SHP77 (cell line): Measurements from ENCODE around the gene GADD45B.
A peak's percentile ranks its signal among the peaks of the same experiment; 100 is the strongest.
"Not testable (repeated sequence)": the region's sequence is repeated elsewhere in the genome, so short reads cannot be mapped to it uniquely, and the experiment has no call there.

Experiments used
- DNase-seq, 2 experiments: peaks; one replicate each; lab custom pipeline; 2025; lab: John Stamatoyannopoulos, UW

GADD45B gene

GRCh38 chr19:2444251-2445002 lies 31.5 kb upstream of the GADD45B start:
- DNase-seq: no peak

- DNase-seq: peak; percentile 81 to 93
Observed at GRCh38 chr19:2446381-2446780, 29.5 kb upstream of the GADD45B start.

DNA sequence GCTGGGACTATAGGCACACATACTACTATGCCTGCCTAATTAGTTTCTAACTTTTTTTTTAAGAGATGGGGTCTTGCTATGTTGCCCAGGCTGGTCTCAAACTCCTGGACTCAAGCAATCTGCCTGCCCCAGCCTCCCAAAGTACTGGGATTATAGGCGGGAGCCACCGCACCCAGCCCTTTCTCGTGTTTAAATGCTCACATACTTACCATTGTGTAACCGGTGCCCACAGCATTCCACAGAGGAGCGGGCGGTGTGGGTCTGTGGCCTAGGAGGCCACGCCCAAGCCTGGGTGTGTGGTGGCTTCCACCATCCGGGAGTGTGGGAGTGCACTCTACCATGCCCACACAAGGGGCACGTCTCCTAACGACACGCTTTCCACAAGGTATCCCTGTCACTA lies 26.9 kb upstream of the GADD45B start:
- no peak for DNase-seq

- no peak for DNase-seq
Observed at GRCh38 chr19:2451138-2451537, 24.8 kb upstream of the GADD45B start.

- no peak for DNase-seq
Observed at GRCh38 chr19:2451741-2452140, 24.2 kb upstream of the GADD45B start.

DNA sequence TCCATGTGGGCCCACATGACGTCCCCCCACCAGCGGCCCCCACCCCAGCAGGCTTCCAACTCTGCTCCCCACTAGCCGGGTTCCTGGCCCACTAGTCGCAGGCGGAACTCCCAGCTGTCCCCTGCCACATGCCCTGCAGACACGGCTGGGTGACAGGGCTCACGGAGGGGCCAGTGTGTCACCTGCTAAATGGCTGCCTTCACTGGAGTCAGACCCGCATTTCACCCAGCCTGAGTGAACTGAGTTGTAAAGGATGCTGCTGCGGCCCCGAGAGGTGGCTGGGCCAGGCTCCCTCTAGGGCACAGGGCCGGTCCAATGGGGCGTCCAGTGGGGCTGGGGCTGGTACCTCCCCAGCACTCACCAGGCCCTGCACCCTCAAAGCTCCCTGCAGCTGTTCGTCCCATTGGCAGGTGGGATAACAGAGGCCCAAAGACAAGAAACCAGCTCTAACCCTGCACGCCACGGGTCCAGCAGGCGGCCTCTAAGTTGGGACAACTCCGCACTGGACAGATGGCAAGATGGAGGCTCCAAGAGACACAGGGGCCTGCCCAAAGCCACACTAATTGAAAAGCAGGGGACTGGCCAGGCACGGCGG lies 22.4 kb upstream of the GADD45B start:
- DNase-seq: no peak

DNA sequence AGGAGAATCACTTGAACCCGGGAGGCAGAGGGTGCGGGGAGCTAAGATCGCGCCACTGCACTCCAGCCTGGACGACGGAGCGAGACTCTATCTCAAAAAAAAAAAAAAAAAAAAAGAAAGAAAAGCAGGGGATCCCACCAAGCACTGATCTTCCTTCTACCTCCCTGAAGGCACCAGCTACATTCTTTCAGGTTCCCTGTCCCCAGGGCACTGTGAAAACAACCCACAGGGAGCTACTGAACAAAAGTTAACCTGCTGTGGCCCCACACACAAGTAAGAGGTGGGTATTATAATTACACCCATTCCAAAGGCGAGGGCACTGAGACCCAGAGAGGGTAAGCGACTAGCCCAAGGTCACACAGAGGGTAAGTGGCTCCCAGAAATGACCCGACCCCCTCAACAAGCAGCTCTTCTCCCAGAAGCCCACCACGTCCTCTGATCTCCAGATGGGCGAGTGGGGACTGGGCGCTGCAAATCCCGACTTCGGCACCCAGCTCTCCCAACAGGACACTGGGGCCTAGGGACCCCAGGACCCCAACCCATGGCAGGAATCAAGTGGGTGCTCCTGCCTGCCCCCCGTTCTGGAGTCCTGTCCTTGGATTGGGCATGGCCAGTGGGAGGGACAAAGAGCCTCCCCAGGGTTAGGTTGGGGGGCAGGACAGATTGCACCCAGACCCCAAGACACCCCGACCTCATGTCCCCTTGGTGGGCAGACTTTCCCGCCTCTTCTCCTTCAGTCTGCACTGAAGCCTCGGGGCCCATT lies 21.5 kb upstream of the GADD45B start:
- DNase-seq: no peak

GRCh38 chr19:2454962-2455850 lies 20.7 kb upstream of the GADD45B start:
- DNase-seq: no peak

DNA sequence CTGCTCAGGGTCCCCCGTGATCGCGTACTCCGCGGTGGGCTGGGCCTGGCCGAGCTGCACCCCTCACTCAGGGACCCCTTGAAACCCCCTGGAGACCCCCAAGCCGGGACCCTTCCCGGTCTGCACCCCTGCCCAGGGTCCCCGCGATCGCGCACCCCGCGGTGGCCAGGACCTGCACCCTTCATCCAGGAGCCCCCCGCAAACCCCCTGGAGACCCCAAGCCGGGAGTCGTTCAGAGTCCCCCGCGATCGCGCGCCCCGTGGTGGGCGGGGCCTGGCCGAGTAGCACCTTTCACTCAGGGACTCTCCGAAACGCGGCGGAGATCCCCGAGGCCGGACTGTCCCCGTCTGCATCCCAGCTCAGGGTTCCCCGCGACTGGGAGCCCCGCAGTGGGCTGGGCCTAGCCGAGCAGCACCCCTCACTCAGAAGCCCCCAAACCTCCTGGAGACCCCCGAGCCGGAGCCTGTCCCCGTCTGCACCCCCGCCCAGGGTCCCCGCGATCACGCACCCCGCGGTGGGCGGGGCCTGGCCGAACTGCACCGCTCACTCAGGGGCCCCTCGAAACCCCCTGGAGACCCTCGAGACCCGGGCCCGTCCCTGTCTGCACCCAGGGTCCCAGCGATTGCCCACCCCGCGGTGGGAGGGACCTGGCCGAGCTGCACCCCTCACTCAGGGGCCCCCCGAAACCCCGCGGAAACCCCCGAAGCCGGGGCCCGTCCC lies 19.9 kb upstream of the GADD45B start:
- no peak for DNase-seq

DNA sequence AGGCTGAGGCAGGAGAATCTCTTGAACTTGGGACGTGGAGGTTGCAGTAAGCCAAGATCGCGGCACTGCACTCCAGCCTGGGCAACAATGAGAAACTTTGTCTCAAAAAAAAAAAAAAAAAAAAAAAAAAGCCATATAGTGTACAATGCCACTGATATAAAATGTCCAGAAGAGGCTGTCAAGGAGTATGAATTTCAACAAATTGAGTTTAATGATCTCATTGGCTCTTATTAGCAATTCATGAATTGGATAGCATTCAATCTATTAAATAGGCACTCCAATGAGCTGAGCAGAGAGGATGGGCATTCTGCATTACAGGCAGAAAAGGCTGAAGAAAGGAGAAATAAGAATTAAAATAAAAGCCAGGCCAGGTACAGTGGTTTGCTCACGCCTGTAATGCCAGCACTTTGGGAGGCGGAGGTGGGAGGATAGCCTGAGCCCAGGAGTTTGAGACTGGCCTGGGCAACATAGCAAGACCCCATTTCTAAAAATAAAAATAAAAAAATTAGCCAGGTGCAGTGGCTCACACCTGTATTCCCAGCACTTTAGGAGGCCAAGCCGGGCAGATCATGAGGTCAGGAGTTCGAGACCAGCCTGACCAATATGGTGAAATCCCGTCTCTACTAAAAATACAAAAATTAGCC lies 18.4 kb upstream of the GADD45B start:
- no peak for DNase-seq

DNA sequence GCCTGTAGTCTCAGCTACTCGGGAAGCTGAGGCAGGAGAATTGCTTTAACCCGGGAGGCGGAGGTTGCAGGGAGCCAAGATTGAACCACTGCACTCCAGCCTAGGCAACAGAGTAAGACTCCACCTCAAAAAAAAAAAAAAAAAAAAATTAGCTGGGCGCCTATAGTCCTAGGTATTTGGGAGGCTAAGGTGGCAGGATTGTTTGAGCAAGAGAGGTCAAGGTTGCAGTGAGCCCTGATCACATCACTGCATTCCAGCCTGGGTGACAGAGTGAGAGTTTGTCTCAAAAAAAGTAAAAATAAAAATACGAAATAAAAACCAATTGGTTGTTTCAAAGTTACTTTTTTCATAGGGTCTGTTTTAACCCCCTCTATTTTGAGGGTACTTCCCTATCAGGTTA lies 17.9 kb upstream of the GADD45B start:
- DNase-seq: no peak

- not testable (repeated sequence) for DNase-seq
Observed at GRCh38 chr19:2458776-2459175, 17.2 kb upstream of the GADD45B start.

- no peak for DNase-seq
Observed at GRCh38 chr19:2460245-2460644, 15.7 kb upstream of the GADD45B start.

- DNase-seq: no peak
Observed at GRCh38 chr19:2461751-2462634, 13.9 kb upstream of the GADD45B start.

DNA sequence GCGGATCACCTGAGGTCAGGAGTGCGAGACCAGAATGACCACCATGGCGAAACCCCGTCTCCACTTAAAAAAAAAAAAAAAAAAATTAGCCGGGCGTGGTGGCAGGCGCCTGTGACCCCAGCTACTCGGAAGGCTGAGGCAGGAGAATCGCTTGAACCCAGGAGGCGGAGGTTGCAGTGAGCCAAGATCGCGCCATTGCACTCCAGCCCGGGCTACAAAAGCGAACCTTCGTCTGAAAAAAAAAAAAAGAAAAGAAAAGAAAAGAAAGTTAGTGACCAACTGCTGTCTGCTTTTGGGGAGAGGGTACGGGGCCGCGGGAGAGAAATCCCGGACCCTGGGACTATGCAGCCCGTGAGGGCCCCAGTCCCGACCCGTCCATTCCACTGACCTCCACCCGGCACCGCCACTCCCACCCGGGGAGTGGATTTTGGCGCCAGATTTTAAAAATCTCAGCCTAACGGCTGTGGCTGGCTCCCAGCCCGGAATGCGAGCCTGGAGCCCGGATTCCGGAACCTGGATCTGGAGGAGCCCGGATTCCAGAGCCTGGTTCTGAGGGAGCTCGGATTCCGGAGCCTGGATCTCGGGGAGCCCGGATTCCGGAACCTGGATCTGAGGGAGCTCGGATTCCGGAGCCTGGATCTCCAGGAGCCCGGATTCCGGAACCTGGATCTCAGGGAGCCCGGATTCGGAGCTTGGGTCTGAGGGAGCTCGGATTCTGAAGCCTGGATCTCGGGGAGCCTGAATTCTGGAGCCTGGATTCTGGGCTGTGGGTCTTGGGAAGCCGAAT lies 13.1 kb upstream of the GADD45B start:
- no peak for DNase-seq

- not testable (repeated sequence) for DNase-seq
Observed at GRCh38 chr19:2463694-2464093, 12.2 kb upstream of the GADD45B start.

GRCh38 chr19:2464389-2464788 lies 11.5 kb upstream of the GADD45B start:
- DNase-seq: no peak

- DNase-seq: no peak
Observed at GRCh38 chr19:2468596-2468995, 7.3 kb upstream of the GADD45B start.
